T-helper 22 cell (primary cell): Measurements from ENCODE around the gene PLIN4.

Experiments used
- DNase-seq: peaks from one replicate; pipeline ENCODE4 v3.0.0-alpha.2; 2020; ENCODE audit warnings: low read depth

Gene PLIN4

DNA sequence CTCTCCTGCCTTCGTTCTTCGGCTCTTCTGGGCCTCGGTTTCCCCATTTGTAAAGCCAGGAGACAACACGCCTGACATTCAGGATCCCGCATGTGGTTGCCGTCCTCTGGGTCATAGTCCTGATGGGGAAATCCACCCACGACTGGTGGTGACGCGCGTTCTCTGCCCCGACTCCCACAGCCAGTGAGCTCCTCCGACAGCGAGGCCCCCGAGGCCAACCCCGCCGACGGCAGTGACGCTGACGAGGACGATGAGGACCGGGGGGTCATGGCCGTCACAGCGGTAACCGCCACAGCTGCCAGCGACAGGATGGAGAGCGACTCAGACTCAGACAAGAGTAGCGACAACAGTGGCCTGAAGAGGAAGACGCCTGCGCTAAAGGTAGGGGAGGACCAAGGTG lies 29.8 kb downstream of the PLIN4 start:
- no peak for DNase-seq

DNA sequence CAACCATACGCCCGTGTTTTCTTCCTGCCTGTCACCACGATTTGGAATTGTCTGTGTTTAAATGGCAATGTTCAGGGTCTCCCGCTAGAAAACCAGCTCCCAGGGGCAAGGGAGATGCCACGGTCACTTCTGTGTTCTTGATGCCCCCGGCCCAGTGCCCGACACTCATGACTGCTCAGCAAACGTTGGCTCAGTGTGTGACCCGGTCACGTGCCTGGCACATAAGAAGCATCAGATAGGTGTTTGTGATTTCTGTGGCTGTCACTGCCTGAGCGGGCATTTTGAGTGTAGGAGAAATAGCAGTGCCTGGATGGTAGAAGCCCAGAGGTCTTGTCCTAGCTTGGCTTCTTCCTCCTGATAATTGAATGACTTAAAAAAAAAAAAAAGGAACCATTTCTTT lies 30.7 kb downstream of the PLIN4 start:
- no peak for DNase-seq

GRCh38 chr19:4483385-4483784 lies 34.9 kb downstream of the PLIN4 start:
- no peak for DNase-seq

GRCh38 chr19:4482721-4483364 lies 35.4 kb downstream of the PLIN4 start:
- no peak for DNase-seq

DNA sequence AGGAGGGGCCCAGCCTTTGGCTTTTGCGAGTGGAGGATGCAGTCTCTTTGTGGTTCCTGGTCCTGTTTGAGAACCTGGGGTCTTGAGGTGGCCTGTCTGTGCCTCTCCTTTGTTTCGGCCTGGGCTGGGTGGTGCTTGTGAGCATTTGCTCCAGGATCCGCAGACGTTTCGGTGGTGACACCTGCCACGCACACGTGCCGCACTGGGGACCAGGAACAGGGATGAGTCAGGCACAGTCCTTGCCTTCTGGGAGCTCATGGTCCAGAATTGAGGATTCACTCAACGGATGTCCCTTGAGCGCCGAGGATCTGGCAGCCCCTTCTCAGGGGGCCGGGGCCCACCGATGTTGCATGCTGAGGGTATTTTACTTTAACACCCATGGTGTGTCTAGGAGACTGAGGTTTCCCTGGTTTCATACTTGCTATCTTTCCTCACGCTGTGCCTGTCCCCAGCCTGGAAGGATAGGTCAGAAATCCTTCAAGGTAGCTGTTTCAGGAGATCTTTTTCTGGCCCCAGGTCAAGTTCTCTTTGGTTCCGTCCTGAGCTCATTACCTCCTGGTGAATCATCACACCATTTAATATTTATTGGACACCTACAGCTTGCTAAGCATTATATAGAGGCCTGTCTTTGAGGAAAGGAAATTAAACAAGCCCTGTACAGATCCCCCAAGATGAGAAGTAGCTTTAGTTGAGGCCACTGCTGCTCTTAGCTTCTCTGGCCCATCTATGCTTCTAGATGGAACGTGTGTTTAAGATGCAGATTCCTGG lies 41.1 kb downstream of the PLIN4 start:
- no peak for DNase-seq

DNA sequence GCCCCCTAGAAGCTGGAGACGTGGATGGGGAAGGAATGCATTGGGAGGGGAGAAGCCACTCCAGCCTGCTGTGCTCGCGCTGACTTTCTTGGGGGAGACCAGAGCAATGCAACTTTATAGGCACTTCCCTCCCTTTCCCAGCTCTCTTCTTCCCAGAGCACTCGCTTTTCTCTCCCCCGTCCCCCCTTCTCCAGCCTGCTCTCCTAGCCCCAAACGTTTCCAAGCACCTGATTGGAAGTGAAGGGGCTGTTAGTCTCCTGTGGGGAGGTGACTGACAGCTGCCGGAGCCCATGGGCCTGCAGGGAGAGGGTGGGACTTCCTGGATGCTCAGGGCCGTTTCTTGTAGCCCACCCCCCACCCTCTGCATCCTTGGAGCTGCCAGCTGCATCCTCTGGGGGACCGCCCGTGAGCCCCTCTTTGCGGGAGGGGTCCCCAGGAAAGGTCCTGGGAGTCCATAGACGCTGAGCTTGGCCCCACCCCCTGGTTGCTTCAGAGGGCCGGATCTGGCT lies 43.7 kb downstream of the PLIN4 start:
- DNase-seq = no peak

DNA sequence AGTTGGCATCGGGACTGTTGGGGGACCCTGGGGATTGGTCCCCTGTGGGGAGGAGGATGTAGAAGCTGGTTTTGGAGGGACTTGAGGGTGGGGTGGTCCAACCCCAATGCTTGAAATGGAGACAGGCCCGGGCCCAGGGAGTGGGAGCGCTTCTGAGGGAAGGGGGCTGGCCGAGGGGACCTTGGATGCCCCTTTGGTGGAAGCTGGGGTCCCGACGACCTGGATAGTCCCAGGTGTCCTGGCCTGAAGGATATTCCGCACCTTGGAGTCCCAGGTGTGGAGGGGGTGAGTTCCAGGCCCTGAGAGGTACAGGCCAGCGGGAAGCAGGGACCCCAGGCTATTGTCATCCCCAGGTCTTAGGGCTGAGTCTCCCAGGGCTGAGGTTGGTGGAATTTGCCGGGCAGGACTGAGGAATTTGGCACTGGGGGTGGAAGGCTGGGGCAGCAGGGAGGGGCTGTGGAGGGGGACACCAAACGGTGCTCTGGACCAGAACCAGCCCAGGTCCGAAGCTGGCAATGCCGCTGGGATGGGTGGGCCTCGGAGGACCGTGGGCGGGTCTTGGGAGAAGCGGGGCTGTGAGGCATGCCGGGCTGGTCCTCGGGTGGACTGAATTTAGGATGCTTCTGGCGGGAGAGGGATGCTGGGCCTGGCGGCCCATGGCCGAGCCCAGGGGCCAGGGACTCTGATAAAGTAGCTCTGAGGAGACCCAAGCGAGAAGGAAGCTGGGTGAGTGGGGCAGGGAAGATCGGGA lies 44.3 kb downstream of the PLIN4 start:
- DNase-seq = no peak

DNA sequence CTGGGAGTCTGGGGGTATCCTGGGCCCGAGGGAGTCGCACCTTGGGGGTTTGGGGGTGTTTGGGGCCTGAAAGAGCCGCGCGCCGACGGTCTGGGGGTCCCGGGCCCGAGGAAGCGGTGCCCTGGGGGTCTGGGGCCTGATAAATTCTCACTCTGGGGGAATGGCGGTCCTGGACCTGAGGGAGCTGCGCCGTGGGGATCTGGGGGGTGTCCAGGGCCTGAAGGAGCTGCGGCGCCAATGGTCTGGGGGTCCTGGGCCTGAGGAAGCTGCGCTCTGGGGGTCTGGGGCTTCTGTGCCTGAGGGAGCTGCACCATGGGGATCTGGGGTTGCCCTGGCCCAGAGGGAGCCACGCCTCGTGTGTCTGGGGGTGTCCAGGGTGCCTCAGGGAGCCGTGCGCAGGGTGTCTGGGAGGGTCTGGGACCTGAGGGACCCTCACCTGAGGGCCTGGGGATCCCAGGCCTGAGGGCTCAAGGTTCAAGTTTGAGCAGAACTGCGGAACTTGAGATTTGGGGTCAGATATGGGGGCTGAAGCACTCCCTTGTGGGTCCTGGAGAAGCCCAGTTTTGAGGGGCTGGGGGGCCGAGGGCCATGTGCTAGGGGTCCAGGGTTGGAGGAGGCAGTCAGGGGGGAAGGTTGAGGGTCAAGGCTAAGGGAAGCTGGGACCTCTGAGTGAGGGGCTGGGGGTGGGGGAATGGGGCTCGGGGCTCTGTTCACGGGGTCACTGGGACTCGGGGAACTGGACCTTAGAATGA lies 45.1 kb downstream of the PLIN4 start:
- DNase-seq = no peak

GRCh38 chr19:4472174-4472974 lies 45.9 kb downstream of the PLIN4 start, which contains the start of gene HDGFL2:
HDGFL2 (plus strand) TSS chr19:4472297; CDS start chr19:4472351, 54 bp downstream.
- DNase-seq = no peak

DNA sequence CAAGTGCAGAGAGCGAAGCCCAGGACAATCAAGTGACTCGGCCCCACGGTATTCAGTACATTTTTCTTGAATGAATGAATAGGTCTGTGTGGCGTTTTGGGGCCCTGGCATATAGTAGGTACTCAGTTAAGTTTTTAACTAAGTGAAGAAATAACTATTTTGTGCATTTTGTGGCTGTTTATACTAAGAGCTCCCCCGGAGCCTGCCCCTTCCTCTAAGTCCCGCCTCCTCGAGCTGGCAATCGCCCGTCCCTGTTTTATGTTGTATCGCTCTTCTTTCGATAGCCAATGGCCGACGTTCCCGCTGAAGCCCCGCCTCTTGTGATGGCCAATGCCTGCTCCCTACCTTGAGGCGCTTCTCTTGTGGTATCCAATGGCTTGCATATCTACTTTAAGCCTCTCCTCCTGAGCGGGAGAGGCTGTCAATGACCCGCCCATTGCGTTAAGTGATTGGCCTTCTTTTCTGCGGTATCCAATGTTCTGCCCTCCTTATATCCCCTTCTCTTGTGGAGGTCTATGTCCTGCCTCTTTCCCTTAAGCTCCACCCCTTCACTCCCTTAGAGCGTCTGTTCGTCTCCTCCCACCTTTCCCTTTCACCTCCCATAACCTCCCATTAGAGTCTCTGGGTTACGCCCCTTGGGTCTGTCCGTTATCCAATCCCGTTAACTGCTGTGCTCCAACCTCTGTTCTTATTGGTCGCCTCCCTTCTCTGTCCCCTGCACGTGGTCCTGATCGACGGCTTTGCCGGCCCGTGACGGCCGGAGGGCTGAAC lies 46.7 kb downstream of the PLIN4 start:
- DNase-seq = peak; percentile 97

- no peak for DNase-seq
Observed at GRCh38 chr19:4467835-4468234, 50.5 kb downstream of the PLIN4 start.

DNA sequence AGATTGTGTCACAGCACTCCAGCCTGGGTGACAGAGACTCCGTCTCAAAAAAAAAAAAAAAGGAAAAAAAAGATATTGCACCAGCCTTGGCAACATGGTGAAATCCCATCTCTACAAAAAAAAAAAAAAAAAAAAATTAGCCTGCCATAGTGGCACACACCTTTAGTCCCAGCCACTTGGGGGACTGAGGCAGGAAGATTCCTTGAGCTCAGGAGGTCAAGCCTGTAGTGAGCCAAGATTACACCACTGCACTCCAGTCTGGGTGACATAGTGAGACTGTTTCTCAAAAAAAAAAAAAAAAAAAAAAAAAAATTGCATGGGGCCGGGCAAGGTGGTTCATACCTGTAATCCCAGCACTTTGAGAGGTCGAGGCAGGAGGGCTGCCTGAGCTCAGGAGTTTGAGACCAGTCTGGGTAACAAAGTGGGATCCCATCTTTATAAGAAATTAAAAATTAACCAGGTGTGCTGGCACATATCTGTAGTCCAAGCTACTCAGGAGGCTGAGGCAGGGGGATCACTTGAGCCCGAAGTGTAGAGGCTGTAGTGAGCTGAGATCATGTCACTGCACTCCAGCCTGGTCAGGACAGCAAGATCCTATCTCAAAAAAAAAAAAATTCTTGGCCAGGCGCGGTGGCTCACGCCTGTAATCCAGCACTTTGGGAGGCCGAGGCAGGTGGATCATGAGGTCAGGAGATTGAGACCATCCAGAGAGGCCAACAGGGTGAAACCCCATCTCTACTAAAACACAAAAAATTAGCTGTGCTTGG lies 53.3 kb downstream of the PLIN4 start:
- no peak for DNase-seq

- DNase-seq = peak; percentile 99
Observed at GRCh38 chr19:4457654-4458395, 60.5 kb downstream of the PLIN4 start, which contains the start of gene UBXN6. UBXN6 (minus strand) TSS chr19:4457794; CDS start chr19:4457697, 97 bp downstream.

GRCh38 chr19:4456843-4457653 lies 61.2 kb downstream of the PLIN4 start:
- peak; percentile 44 for DNase-seq

DNA sequence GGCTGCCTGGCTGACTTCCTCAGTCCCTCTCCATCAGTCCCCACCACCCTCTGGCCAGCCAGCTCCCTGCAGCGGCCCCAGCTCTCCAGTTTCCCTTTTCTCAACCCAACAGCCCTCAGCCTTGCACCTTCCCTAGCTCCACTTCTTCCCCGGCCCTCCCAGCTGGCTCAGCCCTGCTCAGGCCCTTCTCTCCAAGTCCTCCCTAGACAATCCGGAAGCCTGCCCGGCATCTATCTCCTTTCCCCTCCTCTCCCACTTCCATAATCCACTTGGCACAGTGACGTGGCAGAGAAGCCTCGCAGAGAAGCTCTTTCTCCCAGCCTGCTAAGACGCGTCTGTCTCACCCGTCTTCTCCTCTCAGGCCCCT lies 61.8 kb downstream of the PLIN4 start:
- no peak for DNase-seq

DNA sequence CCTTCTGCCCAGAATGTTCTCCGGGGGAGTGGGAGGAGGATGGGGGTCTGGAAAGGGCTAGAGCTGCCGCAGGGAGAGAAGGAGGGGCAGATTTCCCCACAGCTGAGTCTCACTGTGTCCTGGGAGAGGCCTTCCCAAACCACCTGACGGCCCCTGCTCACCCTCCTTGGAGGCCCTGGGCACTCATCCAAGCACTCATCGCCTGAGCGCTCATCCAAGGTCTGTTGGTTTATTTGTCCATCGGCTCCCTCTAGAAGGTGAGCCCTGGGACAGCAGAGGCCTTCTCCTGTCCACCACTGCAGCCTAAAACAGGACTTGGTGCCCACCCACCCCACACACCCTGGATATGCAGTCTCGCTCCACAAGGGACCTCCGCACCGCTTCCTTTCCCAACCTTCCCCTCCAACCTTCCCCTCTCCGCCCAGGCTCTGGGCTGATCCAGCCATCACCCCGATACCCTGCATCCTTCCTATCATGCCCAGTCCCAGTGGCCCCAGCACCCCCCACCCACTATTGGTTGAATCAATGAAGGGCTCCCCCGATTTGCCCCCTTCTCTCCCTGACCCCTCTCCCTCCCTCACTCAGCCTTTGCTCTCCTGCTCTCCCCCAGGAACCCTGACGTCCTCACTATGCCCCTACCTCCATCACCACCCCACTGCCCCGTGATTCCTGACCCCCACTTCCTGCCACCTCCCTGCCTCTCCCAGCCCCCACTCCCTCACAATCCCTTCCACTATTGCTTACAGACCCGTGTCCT lies 62.4 kb downstream of the PLIN4 start:
- DNase-seq = no peak
